ENCODE data around the gene ADM.

DNA sequence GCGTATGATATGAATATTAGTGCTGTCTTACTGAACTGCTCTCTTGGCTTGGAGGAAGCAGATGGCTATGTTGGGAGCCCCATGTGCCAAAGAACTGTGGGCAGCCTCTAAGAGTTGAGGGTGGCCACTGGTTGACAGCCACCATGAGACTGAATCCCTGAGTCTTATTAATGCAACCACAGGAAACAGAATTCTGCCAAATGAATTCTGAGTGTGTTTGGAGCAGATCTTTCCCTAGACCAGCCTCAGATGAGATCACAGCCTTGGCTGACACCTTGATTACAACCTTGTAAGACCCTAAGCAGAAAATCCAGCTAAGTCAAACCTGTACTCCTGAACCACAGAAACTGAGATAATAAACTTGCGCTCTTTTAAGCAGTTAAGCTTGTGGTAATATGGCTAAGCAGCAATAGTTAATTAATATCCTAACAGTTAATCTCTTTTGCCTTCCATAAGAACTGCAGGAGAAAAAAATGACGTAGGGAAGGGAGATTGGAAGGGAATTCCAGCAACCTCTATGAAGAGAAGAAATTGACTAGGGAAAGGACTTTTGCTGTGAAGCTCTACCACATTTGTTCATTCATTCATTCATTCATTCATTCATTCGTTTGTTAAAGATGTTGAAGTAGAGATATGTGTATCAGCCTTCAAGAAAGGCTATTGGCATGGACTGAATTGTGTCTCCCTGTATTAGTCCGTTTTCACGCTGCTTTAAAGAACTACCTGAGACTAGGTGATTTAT lies 26.8 kb downstream of the ADM start:
- TF ChIP-seq, protein P1, sequence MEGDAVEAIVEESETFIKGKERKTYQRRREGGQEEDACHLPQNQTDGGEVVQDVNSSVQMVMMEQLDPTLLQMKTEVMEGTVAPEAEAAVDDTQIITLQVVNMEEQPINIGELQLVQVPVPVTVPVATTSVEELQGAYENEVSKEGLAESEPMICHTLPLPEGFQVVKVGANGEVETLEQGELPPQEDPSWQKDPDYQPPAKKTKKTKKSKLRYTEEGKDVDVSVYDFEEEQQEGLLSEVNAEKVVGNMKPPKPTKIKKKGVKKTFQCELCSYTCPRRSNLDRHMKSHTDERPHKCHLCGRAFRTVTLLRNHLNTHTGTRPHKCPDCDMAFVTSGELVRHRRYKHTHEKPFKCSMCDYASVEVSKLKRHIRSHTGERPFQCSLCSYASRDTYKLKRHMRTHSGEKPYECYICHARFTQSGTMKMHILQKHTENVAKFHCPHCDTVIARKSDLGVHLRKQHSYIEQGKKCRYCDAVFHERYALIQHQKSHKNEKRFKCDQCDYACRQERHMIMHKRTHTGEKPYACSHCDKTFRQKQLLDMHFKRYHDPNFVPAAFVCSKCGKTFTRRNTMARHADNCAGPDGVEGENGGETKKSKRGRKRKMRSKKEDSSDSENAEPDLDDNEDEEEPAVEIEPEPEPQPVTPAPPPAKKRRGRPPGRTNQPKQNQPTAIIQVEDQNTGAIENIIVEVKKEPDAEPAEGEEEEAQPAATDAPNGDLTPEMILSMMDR (IDR thresholded peaks at IDR 0.05; ENCODE audit: poor library complexity) = no peak
- TF ChIP-seq EZH2 (IDR thresholded peaks at IDR 0.05; ENCODE audit: borderline replicate concordance) = no peak
